Right lobe of liver (tissue), 6 donors: ENCODE data around the gene MUL1. TPM values are rescaled to one million over a fixed set of nuclear protein-coding genes. Genes with fewer than 3 reads are reported as not detected.

ENCODE experiments used
- ATAC-seq, 4 donors: fragments of 200-7000 bp; cut with Tn5 transposase; one replicate each; pipeline ENCODE4 v1.9.1; 2020; ENCODE audit warnings: mild to moderate bottlenecking in 4 of 4, moderate library complexity in 4 of 4
- DNase-seq, 3 donors: peaks; one replicate each; pipeline ENCODE4 v3.0.0-alpha.2; 2020
- H3K27ac ChIP-seq, 3 donors: fragments of 200-600 bp; one replicate each; pipeline ENCODE4 v1.8.0; 2022
- H3K27me3 ChIP-seq, 2 donors: fragments of 200-600 bp; one replicate each; pipeline ENCODE4 v1.8.0; 2022
- H3K36me3 ChIP-seq, 4 donors: fragments of 200-600 bp; sonication (generic) in 1 of 4; one replicate each; pipeline versions ENCODE4 v1.5.1 to v1.8.0; 2017 to 2022; ENCODE audit warnings: control low read depth in 1 of 4
- H3K4me1 ChIP-seq, 4 donors: fragments of 200-600 bp; sonication (generic) in 1 of 4; one replicate each; pipeline versions ENCODE4 v1.5.1 to v1.8.0; 2017 to 2022; ENCODE audit warnings: control low read depth in 1 of 4
- H3K4me3 ChIP-seq, 3 donors: fragments of 200-600 bp; one replicate each; pipeline ENCODE4 v1.8.0; 2022
- H3K9me3 ChIP-seq, 4 donors: fragments of 200-600 bp; sonication (generic) in 1 of 4; one replicate each; pipeline versions ENCODE4 v1.5.1 to v1.8.0; 2017 to 2022; ENCODE audit warnings: control low read depth in 1 of 4
- POLR2A ChIP-seq: fragments of 450-650 bp; IDR thresholded peaks from one replicate; pipeline ENCODE4 v1.6.1; 2017; ENCODE audit warnings: antibody characterized with exemption, mild to moderate bottlenecking
- WGBS: methylation state at CpG from one replicate; pipeline ENCODE4 v1.1.6; 2018; ENCODE audit warnings: low coverage, low lambda C conversion rate; ENCODE audit not compliant: insufficient coverage; ENCODE audit errors: missing lambda C conversion rate; 5-methylcytosine and 5-hydroxymethylcytosine counted together
- intact Hi-C, 2 donors: fragments of 100-400 bp; cut with DNase I; formaldehyde crosslinking; loops; one replicate each; pipeline versions ENCODE4 v1.11.2 to v1.14.1; 2022
- total RNA-seq, 6 experiments: library from RNA; depleted of rRNA in 2 of 6; stranded (reverse); fragments of >200 nt in 2 of 6; fragmentation: NEBNext Ultra II Directional in 3 of 6; extraction: Animal tissue kit (Norgen Biotek cat#: 25700) in 3 of 6; gene quantifications; one replicate each; pipeline versions ENCODE4 v1.1.0 to v1.2.4, GENCODE V29; 2016 to 2023
- TF ChIP-seq, protein P1 (sequence below), 4 donors: fragments of 200-600 bp in 3 of 4; fragments of 450-650 bp in 1 of 4; IDR thresholded peaks; one replicate each; pipeline versions ENCODE4 v1.5.1 to v1.8.0; 2016 to 2022; ENCODE audit warnings: antibody characterized with exemption in 4 of 4, mild to moderate bottlenecking in 2 of 4
- donor health status: DM: no; HTN: yes; CAD: no.
- donor health status: DM: no; HTN: no; CAD: no.
- donor health status: DM: no; HTN: no; CAD: no.
- donor health status: DM: no; HTN: yes; CAD: no.
- donor health status: DM: no; HTN: yes; CAD: no.

Gene MUL1
- total RNA-seq, 6 experiments from 2014 or later: 14.4 to 33.6 (median 16.7) TPM

DNA sequence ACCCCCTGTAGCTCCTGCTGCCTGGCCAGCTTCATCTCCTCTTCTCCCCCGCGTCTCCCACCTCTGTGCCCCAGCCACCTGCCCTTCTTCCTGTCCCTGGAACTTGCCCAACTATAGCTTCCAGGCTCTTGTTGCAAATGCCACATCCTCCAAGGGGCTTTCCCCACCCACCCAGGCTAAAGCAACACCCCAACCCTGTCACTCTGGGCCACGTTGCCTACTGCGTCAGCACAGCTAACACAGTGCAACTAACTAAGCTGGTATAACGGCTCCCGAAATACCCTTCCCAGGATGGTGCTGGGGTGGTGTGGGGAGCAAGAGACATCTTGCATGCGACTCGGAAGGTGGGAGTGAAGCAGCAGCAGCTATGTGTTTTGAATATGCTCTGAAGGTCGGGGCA lies 41.7 kb downstream of the MUL1 start:
- no peaks in the 10 kb centered on the region for H3K9me3 ChIP-seq
- ATAC-seq (no peak), DNase-seq (no peak)
- H3K4me3 ChIP-seq: no peak overlapping the region
- intact Hi-C loops: no loop called here
- whole genome bisulfite sequencing: 68% methylated on average over 9 of the region's 9 CpGs
- H3K27me3 ChIP-seq: no peaks in the 10 kb centered on the region
- H3K36me3 ChIP-seq: no peaks in the 10 kb centered on the region
- TF ChIP-seq, protein P1, sequence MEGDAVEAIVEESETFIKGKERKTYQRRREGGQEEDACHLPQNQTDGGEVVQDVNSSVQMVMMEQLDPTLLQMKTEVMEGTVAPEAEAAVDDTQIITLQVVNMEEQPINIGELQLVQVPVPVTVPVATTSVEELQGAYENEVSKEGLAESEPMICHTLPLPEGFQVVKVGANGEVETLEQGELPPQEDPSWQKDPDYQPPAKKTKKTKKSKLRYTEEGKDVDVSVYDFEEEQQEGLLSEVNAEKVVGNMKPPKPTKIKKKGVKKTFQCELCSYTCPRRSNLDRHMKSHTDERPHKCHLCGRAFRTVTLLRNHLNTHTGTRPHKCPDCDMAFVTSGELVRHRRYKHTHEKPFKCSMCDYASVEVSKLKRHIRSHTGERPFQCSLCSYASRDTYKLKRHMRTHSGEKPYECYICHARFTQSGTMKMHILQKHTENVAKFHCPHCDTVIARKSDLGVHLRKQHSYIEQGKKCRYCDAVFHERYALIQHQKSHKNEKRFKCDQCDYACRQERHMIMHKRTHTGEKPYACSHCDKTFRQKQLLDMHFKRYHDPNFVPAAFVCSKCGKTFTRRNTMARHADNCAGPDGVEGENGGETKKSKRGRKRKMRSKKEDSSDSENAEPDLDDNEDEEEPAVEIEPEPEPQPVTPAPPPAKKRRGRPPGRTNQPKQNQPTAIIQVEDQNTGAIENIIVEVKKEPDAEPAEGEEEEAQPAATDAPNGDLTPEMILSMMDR (IDR thresholded peaks at IDR 0.05): no peak
- TF ChIP-seq POLR2A: no peak
- no peaks in the 10 kb centered on the region for H3K4me1 ChIP-seq
- no peak overlapping the region for H3K27ac ChIP-seq

DNA sequence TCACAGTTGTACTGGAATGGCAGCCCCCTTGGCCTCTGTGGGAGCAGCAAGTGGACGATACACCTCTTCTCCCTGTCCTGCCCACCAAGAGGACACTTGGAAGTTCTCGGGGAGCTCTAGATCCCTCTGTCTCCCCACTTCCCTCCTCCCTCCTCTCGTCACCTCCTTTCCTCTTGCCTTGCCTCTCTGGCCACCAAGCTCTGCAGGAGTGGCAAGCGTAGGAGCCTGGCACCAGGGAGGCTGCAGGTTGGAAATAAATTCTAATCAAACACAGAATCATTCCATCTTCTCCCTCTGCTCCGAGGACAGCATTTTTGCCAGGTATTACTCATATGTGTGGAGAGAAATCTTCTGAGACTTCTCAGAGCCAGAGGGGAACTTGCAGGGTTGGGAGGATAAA lies 42.8 kb downstream of the MUL1 start:
- Histone ChIP-seq H3K4me3 (no peak overlapping the region), H3K4me1 (no peaks in the 10 kb centered on the region), H3K9me3 (no peaks in the 10 kb centered on the region), H3K36me3 (no peaks in the 10 kb centered on the region), H3K27me3 (no peaks in the 10 kb centered on the region), H3K27ac (no peak overlapping the region)
- intact Hi-C loops: no loop called here
- ATAC-seq (no peak), DNase-seq (no peak)
- 66% methylated on average over 5 of the region's 5 CpGs for WGBS
- TF ChIP-seq POLR2A: no peak
- TF ChIP-seq, protein P1 (IDR thresholded peaks at IDR 0.05): no peak

DNA sequence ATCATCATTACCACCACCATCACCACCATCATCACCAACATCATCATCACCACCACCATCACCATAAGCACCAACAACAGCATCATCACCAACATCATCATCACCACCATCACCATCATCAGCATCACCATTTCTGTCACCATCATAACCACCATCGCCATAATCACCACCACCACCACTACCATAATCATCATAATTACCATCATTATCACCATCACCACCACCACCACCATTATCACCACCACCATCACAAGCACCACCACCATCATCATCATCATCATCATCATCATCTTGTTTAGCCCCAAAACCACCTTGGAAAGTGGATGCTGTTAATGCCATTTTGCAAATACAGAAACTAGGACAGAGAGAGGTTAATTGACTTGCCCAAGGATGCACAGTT lies 44.4 kb downstream of the MUL1 start:
- DNase-seq (no peak), ATAC-seq (no peak)
- no peaks in the 10 kb centered on the region for H3K4me1 ChIP-seq
- WGBS: 92% methylated on average over 1 of the region's 1 CpG
- no peaks in the 10 kb centered on the region for H3K27me3 ChIP-seq
- no peaks in the 10 kb centered on the region for H3K9me3 ChIP-seq
- H3K4me3 ChIP-seq: no peak overlapping the region
- no peaks in the 10 kb centered on the region for H3K36me3 ChIP-seq
- intact Hi-C loops: no loop called here
- no peak overlapping the region for H3K27ac ChIP-seq
- no peak for TF ChIP-seq POLR2A
- TF ChIP-seq, protein P1 (IDR thresholded peaks at IDR 0.05): no peak

DNA sequence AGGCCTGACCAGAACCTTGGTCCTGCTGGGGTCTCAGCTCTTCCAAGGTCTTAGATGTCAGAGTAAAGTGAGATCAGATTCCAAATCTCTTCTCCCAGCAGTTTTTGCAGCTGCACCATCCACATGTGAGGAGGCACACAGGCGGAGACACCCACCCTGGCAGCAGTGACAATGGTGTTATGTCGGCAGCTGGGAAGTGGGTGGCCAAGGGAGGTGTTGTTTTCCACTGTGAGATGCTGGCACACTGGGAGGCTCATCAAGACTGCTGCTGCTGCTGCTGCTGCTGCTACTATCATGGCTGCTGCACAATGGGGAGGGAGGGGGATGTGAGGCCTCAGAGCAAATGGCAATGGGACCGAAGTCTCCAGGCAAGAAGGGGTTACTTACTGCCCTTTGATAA lies 45.6 kb downstream of the MUL1 start:
- ATAC-seq: no peak
- TF ChIP-seq, protein P1 (IDR thresholded peaks at IDR 0.05): no peak
- TF ChIP-seq POLR2A: no peak
- H3K9me3 ChIP-seq: no peaks in the 10 kb centered on the region
- no peak for DNase-seq
- H3K4me1 ChIP-seq: no peaks in the 10 kb centered on the region
- no peaks in the 10 kb centered on the region for H3K27me3 ChIP-seq
- intact Hi-C loops: no loop called here
- no peak overlapping the region for H3K27ac ChIP-seq
- no CpG with 5 or more reads among the region's 3 CpGs for WGBS
- H3K36me3 ChIP-seq: no peaks in the 10 kb centered on the region
- no peak overlapping the region for H3K4me3 ChIP-seq

DNA sequence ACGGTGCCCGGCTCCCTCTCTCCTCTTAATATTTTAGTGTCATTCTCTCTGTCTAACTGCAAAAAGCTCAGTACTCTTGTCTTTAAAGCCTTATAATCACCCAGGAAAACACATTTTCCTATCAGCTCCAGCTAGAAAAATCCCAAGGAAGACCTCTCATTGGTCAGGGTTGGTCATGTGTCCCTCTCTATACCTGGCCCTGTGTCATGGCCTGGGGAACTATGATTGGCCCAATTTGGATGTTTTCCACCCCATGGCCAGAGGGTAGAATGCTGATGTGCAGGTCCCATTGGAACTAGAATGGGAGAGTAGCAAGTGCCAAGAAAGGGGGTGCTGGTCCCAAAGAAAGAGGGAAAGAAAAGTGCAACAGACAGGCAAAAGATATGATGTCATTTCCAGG lies 49.2 kb downstream of the MUL1 start:
- H3K27me3 ChIP-seq: no peaks in the 10 kb centered on the region
- DNase-seq (no peak), ATAC-seq (no peak)
- TF ChIP-seq, protein P1 (IDR thresholded peaks at IDR 0.05): no peak
- TF ChIP-seq POLR2A: no peak
- H3K4me1 ChIP-seq: no peaks in the 10 kb centered on the region
- no peak overlapping the region for H3K4me3 ChIP-seq
- intact Hi-C loops: no loop called here
- WGBS: 67% methylated on average over 1 of the region's 2 CpGs
- no peaks in the 10 kb centered on the region for H3K36me3 ChIP-seq
- H3K9me3 ChIP-seq: no peaks in the 10 kb centered on the region
- no peak overlapping the region for H3K27ac ChIP-seq
